Stimulated activated naive CD8-positive, alpha-beta T cell treated with anti-CD3 and anti-CD28 coated beads, Interleukin-15, Interleukin-2, amounts not matched to agents 100 ng/mL and 50 ng/mL, for 24 hours (primary cell): ENCODE data around the gene ZNF609.
"Not testable (repeated sequence)": the region's sequence is repeated elsewhere in the genome, so short reads cannot be mapped to it uniquely, and the experiment has no call there.

Experiments used
- H3K27ac Mint-ChIP-seq: one replicate; pipeline ENCODE4 v1.8.0; 2021; ENCODE audit warnings: mild to moderate bottlenecking, mixed read lengths
- H3K27me3 Mint-ChIP-seq: one replicate; pipeline ENCODE4 v1.8.0; 2021; ENCODE audit warnings: mixed read lengths
- H3K36me3 Mint-ChIP-seq: one replicate; pipeline ENCODE4 v1.8.0; 2021; ENCODE audit warnings: low read depth, mixed read lengths
- H3K4me1 Mint-ChIP-seq: one replicate; pipeline ENCODE4 v1.8.0; 2021; ENCODE audit warnings: low read depth, mixed read lengths
- H3K4me3 Mint-ChIP-seq: one replicate; pipeline ENCODE4 v1.8.0; 2021; ENCODE audit warnings: mild to moderate bottlenecking, mixed read lengths
- H3K9me3 Mint-ChIP-seq: one replicate; pipeline ENCODE4 v1.8.0; 2021; ENCODE audit warnings: mixed read lengths

The ZNF609 gene

DNA sequence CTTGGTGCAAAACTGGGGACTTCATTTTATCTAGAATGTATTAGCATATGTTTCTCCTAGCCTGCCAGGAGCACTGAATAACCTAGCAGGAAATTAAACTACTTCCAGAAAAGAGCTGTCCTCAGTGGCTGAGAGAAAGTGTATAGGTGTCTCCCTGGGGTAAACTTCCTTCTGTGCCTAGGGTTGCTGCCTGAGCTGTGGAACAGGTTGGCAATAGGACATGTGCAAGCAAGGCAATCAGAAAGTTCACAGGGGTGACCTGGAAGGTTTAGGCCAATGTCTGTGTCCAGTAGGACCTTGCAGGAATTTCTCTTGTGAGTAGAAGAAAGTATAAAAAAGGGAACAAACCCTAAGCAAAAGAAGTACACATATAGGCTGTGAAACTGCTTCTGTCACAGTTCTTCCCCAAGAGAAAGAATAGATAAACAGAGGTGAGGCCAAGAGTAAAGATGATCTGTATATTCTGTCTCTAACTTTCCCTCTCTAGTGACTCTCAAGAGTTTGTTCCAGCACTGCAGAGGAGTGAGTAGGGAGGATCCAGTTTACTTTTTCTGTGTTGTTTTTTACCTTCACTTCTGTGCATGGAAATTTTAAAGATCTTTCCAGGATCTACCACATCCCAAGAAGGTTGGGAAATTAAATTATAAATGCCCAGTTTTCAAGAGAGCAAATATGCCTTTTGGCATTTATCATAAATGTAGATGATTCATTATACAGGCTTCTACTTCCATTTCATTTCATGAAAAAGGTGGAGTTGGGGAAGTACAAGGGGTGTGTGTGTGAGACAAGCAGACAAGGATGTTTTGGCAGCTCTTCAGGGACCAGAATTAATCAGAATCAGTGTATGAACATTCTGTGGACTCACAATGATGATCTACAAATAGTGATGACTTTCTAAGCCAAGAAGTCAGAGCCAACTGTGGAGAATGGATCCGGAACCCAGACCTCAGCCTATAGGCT is 159.8 kb downstream of the ZNF609 start:
- Mint-ChIP-seq H3K4me1 (peaks cover 90% of the 10 kb centered on the region), H3K27me3 (no peaks in the 10 kb centered on the region), H3K9me3 (no peaks in the 10 kb centered on the region), H3K27ac (peak overlapping the region; percentile 53), H3K4me3 (no peak overlapping the region), H3K36me3 (no peaks in the 10 kb centered on the region)

GRCh38 chr15:64621056-64621455 is 160.7 kb downstream of the ZNF609 start:
- H3K9me3 Mint-ChIP-seq: no peaks in the 10 kb centered on the region
- H3K27ac Mint-ChIP-seq: no peak overlapping the region
- peaks cover 84% of the 10 kb centered on the region for H3K4me1 Mint-ChIP-seq
- no peak overlapping the region for H3K4me3 Mint-ChIP-seq
- peaks cover 1% of the 10 kb centered on the region for H3K36me3 Mint-ChIP-seq
- H3K27me3 Mint-ChIP-seq: no peaks in the 10 kb centered on the region

DNA sequence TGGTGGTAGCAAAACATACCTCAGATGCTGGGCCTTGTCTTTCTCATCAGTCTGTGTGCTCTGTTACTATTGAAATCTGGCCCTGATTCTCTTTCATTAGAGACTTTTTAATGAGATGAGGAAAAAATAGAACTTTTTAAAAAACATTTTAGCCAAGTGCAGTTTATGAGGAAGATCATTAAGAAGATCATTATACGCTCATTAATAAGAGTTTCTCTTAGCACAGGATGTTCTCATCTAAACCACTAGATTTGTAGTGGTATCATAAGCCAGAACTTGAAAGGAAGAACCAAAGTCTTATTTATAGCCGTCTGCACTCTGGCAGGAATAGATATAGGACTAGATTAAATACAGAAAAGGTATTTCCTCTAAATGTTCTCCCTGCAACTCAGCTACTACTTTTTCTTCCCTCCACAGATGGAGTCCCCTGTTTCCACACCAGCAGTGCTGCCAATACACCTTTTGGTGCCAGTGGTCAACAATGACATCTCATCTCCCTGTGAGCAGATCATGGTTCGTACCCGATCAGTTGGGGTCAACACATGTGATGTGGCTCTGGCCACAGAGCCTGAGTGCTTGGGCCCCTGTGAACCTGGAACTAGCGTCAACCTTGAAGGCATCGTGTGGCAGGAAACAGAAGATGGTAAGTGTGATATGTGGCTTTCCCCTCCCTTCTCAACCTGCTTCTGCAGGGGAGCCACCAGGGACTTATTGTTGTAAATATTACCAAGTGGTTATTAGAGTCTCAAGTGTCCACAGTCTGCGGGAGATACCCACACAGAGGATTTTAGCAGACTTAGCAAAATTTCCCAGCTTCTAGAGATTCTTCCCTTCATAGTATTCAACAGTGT is 162.3 kb downstream of the ZNF609 start:
- Mint-ChIP-seq H3K27ac (peak overlapping the region; percentile 90), H3K27me3 (no peaks in the 10 kb centered on the region), H3K36me3 (peaks cover 8% of the 10 kb centered on the region), H3K9me3 (no peaks in the 10 kb centered on the region), H3K4me3 (peak overlapping the region; percentile 46), H3K4me1 (peaks cover 86% of the 10 kb centered on the region)

- peak overlapping the region; percentile 90 for H3K27ac Mint-ChIP-seq
- no peaks in the 10 kb centered on the region for H3K9me3 Mint-ChIP-seq
- peak overlapping the region; percentile 46 for H3K4me3 Mint-ChIP-seq
- peaks cover 78% of the 10 kb centered on the region for H3K4me1 Mint-ChIP-seq
- no peaks in the 10 kb centered on the region for H3K27me3 Mint-ChIP-seq
- H3K36me3 Mint-ChIP-seq: peaks cover 8% of the 10 kb centered on the region
Measured at GRCh38 chr15:64623347-64623996, 163.1 kb downstream of the ZNF609 start.

DNA sequence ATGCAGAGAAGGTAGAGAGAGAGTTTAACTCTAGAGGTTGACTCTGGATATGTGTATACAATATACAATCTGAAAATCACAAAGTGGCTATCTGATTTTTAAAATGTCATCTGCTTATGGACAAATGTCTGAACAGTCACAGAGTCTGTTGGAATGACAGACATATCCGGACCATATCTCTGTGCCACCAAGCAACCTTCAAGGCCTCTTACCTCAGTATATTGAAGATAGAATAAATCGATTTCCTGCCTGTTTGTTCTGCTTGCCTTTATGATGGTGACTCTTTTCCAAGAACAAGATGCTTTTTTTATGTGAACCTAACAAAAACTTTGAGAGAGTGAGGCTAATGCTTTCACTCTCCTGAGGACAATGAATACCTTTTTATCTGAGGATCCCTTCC is 163.9 kb downstream of the ZNF609 start:
- peak overlapping the region; percentile 0 for H3K4me3 Mint-ChIP-seq

GRCh38 chr15:64629063-64629462 is 168.7 kb downstream of the ZNF609 start:
- H3K4me3 Mint-ChIP-seq: no peak overlapping the region

More for the DNA sequence above, 163.9 kb downstream of the ZNF609 start:
- Mint-ChIP-seq H3K27me3 (no peaks in the 10 kb centered on the region), H3K36me3 (peaks cover 13% of the 10 kb centered on the region), H3K27ac (peak overlapping the region; percentile 90), H3K9me3 (no peaks in the 10 kb centered on the region), H3K4me1 (peaks cover 76% of the 10 kb centered on the region)

DNA sequence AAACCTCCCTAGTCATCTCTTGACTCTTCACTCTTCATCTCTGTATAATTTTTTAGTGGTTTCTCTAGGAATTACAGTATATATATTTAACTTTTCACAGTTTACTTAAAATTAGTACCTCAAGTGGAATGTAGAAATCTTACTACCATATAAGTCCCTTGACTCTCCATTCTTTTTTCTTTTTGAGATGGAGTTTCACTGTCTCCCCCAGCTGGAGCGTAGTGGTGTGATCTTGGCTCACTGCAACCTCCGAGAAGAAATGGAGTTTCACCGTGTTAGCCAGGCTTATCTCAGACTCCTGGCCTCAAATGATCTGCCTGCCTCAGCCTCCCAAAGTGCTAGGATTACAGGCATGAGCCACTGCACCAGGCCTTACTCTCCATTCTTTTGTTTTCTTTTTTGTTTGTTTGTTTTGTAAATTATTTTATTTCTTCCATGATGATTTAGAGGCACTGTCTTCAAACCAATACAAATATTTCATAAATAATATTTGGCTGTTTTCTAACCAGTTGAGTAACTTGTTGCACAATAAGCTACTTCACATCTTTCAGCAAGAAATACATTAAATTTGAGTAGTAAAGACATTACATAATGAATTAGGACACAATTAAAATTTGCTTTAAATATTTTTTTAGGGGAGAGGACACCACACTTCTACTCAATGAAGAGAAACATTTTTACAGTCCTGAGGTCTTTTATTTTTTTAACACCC is 170.2 kb downstream of the ZNF609 start:
- Mint-ChIP-seq H3K4me3 (no peak overlapping the region), H3K27me3 (no peaks in the 10 kb centered on the region), H3K4me1 (peaks cover 60% of the 10 kb centered on the region), H3K9me3 (no peaks in the 10 kb centered on the region), H3K36me3 (peaks cover 17% of the 10 kb centered on the region), H3K27ac (no peak overlapping the region)

More at GRCh38 chr15:64629063-64629462, 168.7 kb downstream of the ZNF609 start:
- Mint-ChIP-seq H3K4me1 (peaks cover 57% of the 10 kb centered on the region), H3K27ac (peak overlapping the region; percentile 39), H3K9me3 (no peaks in the 10 kb centered on the region), H3K27me3 (no peaks in the 10 kb centered on the region), H3K36me3 (peaks cover 17% of the 10 kb centered on the region)

GRCh38 chr15:64632639-64633038 is 172.3 kb downstream of the ZNF609 start:
- not testable (repeated sequence) for H3K4me3 Mint-ChIP-seq, H3K27ac Mint-ChIP-seq, H3K27me3 Mint-ChIP-seq
- Mint-ChIP-seq H3K4me1 (peaks cover 70% of the 10 kb centered on the region), H3K9me3 (peaks cover 11% of the 10 kb centered on the region), H3K36me3 (peaks cover 25% of the 10 kb centered on the region)

GRCh38 chr15:64633332-64633731 is 173.0 kb downstream of the ZNF609 start:
- Mint-ChIP-seq H3K27ac (peak overlapping the region; percentile 52), H3K27me3 (no peaks in the 10 kb centered on the region), H3K4me1 (peaks cover 70% of the 10 kb centered on the region), H3K9me3 (peaks cover 11% of the 10 kb centered on the region), H3K4me3 (no peak overlapping the region), H3K36me3 (peaks cover 30% of the 10 kb centered on the region)

DNA sequence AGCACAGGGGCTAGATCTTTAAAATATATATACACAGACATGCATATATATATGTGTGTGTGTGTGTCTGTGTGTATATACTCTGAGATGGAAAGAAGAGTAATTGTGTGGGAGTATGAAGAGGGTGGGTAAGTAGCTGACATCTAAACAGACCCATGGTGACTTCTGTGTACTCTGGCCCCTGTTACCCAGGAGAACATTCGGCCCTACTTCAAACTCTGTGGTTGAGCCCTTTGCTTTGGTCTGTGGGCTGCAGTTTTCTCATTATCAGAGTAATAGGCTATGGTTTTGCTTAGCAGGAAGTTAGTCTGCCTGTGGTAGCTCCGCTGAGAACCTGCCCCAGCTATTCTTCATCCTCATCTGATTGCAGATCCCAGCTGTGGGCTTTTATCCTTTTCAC is 173.6 kb downstream of the ZNF609 start:
- Mint-ChIP-seq H3K36me3 (peaks cover 27% of the 10 kb centered on the region), H3K27me3 (no peaks in the 10 kb centered on the region), H3K27ac (peak overlapping the region; percentile 95), H3K4me3 (peak overlapping the region; percentile 71), H3K9me3 (peaks cover 11% of the 10 kb centered on the region), H3K4me1 (peaks cover 66% of the 10 kb centered on the region)

DNA sequence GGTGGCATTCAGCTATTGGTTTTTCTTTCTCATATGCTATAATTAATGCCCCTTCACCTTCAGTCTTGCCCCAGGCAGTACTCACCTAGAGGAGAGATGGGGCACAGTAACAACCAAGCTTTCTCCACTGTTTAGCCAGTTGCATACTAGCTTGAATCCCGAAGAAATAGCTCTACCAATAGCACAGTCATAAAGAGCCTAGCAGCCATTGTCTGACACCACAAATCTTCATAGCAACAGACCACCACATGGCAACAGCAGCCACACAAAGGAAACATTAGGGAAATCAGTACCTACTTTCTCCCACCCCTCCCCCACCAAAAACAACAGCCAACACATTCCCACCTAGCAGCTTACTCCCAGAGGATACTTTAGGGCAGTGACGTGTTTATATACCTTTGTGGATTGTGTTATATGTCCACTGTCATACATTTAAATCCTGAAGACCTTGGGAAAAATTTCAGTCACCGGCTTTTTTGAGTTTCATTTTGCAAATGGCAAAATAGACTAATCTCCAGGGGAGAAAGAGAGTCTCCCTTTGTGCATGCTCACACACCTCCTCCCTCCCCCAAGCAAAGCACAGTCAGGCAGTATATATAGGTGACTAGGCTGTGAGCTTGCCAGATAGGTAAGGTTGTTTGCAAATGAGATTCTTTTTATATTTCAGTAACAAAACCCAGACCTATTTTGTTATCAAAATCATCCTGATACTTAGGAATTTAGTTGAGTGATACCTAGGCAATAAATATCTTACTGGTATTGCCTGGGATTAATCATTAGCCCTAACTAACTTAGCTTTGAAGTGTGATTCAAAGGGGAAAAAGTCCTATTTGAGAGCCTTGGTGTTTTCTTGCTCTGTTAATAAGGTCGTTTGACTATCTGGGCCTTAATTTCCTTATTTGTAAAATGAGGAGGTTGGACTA is 174.5 kb downstream of the ZNF609 start:
- Mint-ChIP-seq H3K4me1 (peaks cover 67% of the 10 kb centered on the region), H3K27ac (peak overlapping the region; percentile 95), H3K4me3 (peak overlapping the region; percentile 71), H3K27me3 (no peaks in the 10 kb centered on the region), H3K9me3 (peaks cover 11% of the 10 kb centered on the region), H3K36me3 (peaks cover 31% of the 10 kb centered on the region)

- Mint-ChIP-seq H3K4me1 (peaks cover 70% of the 10 kb centered on the region), H3K36me3 (peaks cover 34% of the 10 kb centered on the region), H3K9me3 (peaks cover 11% of the 10 kb centered on the region), H3K27ac (peak overlapping the region; percentile 95), H3K27me3 (no peaks in the 10 kb centered on the region), H3K4me3 (no peak overlapping the region)
Measured at GRCh38 chr15:64635499-64636495, 175.4 kb downstream of the ZNF609 start.
